Lung (tissue), 12 donors: ENCODE data around the gene CDK5RAP2. TPM values are rescaled to one million over a fixed set of nuclear protein-coding genes. Genes with fewer than 3 reads are reported as not detected.

Source experiments
- ATAC-seq: fragments of 200-7000 bp; cut with Tn5 transposase; one replicate; pipeline ENCODE4 v1.9.1; 2020; ENCODE audit warnings: moderate number of reproducible peaks; ENCODE audit not compliant: insufficient read depth, low FRiP score
- DNase-seq, 3 donors: peaks; one replicate each; pipeline ENCODE4 v3.0.0-alpha.2; 2013 to 2017
- H3K27ac ChIP-seq, 2 donors: one replicate each; pipeline ENCODE4 v1.5.1; 2013; ENCODE audit warnings: mild to moderate bottlenecking in 2 of 2, moderate library complexity in 2 of 2, control low read depth in 1 of 2, inconsistent platforms in 1 of 2, low read depth in 1 of 2, low read length in 1 of 2
- H3K27me3 ChIP-seq, 3 donors: one replicate each; pipeline ENCODE4 v1.5.1; 2013; ENCODE audit warnings: low read length in 2 of 3; ENCODE audit not compliant: control insufficient read depth in 3 of 3, insufficient read depth in 3 of 3
- H3K36me3 ChIP-seq, 4 donors: one replicate each; pipeline ENCODE4 v1.5.1; 2013; ENCODE audit warnings: low read length in 4 of 4, mild to moderate bottlenecking in 1 of 4, moderate library complexity in 1 of 4; ENCODE audit not compliant: control insufficient read depth in 4 of 4, insufficient read depth in 4 of 4
- H3K4me1 ChIP-seq, 5 donors: one replicate each; pipeline ENCODE4 v1.5.1; 2013; ENCODE audit warnings: low read length in 5 of 5, mild to moderate bottlenecking in 2 of 5, moderate library complexity in 1 of 5; ENCODE audit not compliant: control insufficient read depth in 5 of 5, insufficient read depth in 5 of 5
- H3K4me3 ChIP-seq: one replicate; pipeline ENCODE4 v1.5.1; 2013; ENCODE audit warnings: mild to moderate bottlenecking, control low read depth, moderate library complexity
- H3K9ac ChIP-seq, 2 donors: one replicate each; pipeline ENCODE4 v1.5.1; 2013; ENCODE audit warnings: low read length in 2 of 2, control low read depth in 1 of 2; ENCODE audit not compliant: insufficient read depth in 1 of 2
- H3K9me3 ChIP-seq, 4 donors: one replicate each; pipeline ENCODE4 v1.5.1; 2013; ENCODE audit warnings: low read length in 3 of 4, mild to moderate bottlenecking in 1 of 4, moderate library complexity in 1 of 4; ENCODE audit not compliant: control insufficient read depth in 4 of 4, insufficient read depth in 3 of 4
- CTCF ChIP-seq: IDR thresholded peaks from 2 replicates; pipeline ENCODE4 v1.5.1; 2012; ENCODE audit warnings: mild to moderate bottlenecking; ENCODE audit errors: control extremely low read depth, extremely low read depth
- WGBS, 2 donors: extraction: QIAGEN DNeasy Blood & Tissue Kit; methylation state at CpG; one replicate each; pipeline ENCODE4 v1.1.7; 2013; 5-methylcytosine and 5-hydroxymethylcytosine counted together
- polyA plus RNA-seq, 2 donors: library from polyadenylated mRNA; stranded (reverse); fragments of 200-250 nt; gene quantifications; one replicate each; pipeline ENCODE4 v1.2.1, GENCODE V29; 2013
- total RNA-seq, 2 donors: library from RNA; depleted of rRNA in 1 of 2; stranded (reverse); fragments of >200 nt in 1 of 2; gene quantifications; one replicate each; pipeline ENCODE4 v1.2.1, GENCODE V29; 2014 to 2021
- donor health status: control.
- donor health status: control.
- donor health status: Bipolar disorder and iron deficiency.
- donor health status: healthy.
- donor health status: DM: yes; HTN: yes; CAD: no.

Gene CDK5RAP2
- total and polyA plus RNA-seq, 4 donors: 25.6 to 65.7 (median 35.9) TPM

GRCh38 chr9:120477534-120478001 is 102.4 kb downstream of the CDK5RAP2 start:
- H3K4me3 ChIP-seq: no peak overlapping the region
- peak; percentile 70 for TF ChIP-seq CTCF
- WGBS, 2 donors: 22 to 45% methylated on average over 3 of the region's 3 CpGs
- H3K36me3 ChIP-seq: peaks cover 3 to 25% (median 13%) of the 10 kb centered on the region in 4 donors
- H3K27me3 ChIP-seq: no peaks in the 10 kb centered on the region
- peak; percentile 61 for ATAC-seq
- DNase-seq: peak; percentile 57 to 69 (median 62)
- no peak overlapping the region for H3K9ac ChIP-seq
- peaks cover 0 to 2% (median 0%) of the 10 kb centered on the region in 5 donors for H3K4me1 ChIP-seq
- H3K27ac ChIP-seq: no peak overlapping the region
- H3K9me3 ChIP-seq: no peaks in the 10 kb centered on the region

DNA sequence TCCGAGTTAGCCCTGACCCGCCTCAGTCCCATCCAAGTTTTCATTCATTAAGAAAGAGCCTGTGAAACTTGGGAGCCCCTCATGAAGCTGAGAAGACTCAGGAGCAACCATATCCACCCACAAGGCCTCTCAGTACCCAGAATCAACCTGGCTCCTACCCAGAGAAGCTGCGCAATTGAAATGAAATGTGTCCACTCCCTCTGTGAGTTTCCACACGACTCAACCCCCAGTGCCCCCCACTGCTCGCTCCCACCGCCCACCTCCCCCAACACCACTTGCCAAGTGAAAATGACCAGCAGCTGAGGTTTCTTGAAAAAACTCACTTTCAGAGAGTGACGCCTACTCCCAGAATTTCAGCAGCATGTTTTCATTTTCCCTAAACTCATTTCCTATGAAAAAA is 104.6 kb downstream of the CDK5RAP2 start:
- peaks cover 12 to 26% (median 18%) of the 10 kb centered on the region in 4 donors for H3K36me3 ChIP-seq
- TF ChIP-seq CTCF: no peak
- H3K27ac ChIP-seq: peak overlapping the region in 1 of 2 donors; percentile 53
- H3K4me3 ChIP-seq: no peak overlapping the region
- no peaks in the 10 kb centered on the region for H3K4me1 ChIP-seq
- H3K9ac ChIP-seq: no peak overlapping the region
- H3K9me3 ChIP-seq: no peaks in the 10 kb centered on the region
- DNase-seq (no peak), ATAC-seq (no peak)
- H3K27me3 ChIP-seq: no peaks in the 10 kb centered on the region
- 72 to 87% methylated on average over 7 of the region's 7 CpGs for WGBS, 2 donors

- no peak overlapping the region for H3K9ac ChIP-seq
Observed at GRCh38 chr9:120474591-120475243, 105.2 kb downstream of the CDK5RAP2 start.

More at GRCh38 chr9:120474591-120475243, 105.2 kb downstream of the CDK5RAP2 start:
- peak overlapping the region in 1 of 2 donors; percentile 67 for H3K27ac ChIP-seq
- no peak for TF ChIP-seq CTCF
- WGBS, 2 donors: 19 to 44% methylated on average over 3 of the region's 3 CpGs
- H3K4me3 ChIP-seq: no peak overlapping the region
- peaks cover 13 to 26% (median 19%) of the 10 kb centered on the region in 4 donors for H3K36me3 ChIP-seq
- ATAC-seq (no peak), DNase-seq (no peak)
- H3K27me3 ChIP-seq: no peaks in the 10 kb centered on the region
- no peaks in the 10 kb centered on the region for H3K4me1 ChIP-seq
- no peaks in the 10 kb centered on the region for H3K9me3 ChIP-seq
